ENCODE data around the gene MTOR. TPM values are rescaled to one million over a fixed set of nuclear protein-coding genes. Genes with fewer than 3 reads are reported as not detected.

MTOR gene
- total RNA-seq, 1 donor from 2014 or later: 82.4 TPM

DNA sequence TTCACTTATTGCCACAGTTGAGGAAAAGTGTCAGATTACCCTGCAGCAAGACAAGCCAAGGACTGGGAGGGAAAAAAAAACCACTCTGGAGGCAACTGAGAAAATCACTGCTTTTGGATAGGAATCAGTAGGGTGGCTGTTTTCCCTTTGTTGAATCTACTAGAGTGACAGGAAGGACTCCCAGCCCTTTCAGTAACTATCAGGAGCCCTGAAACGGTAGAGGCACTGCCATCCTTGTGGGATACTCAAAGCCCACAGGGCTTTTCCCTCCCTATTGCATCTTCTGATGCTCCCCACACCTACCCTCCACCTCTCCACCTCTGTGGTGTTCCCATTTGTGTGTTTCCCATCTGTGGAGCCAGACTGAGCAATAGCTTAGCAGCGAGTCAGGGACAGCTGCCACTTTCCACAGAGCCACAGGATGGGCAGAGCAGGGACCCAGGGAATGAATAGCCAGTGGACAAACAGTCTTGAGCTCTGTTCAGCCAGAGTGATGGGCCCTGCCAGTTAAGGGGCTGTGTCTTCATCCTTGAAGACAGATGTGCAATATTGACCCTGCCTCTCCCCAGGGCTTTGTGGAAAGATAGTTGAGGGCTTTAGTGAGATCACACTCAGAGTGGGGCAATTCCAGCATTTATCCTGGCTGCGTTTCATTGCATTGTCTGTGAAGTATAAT lies 24.5 kb upstream of the MTOR start:
- Mint-ChIP-seq H3K4me3 (ENCODE audit: unreplicated experiment) (peak overlapping the region; percentile 68), H3K27me3 (ENCODE audit: unreplicated experiment) (peaks cover 13% of the 10 kb centered on the region), H3K4me1 (ENCODE audit: low read depth, unreplicated experiment) (peaks cover 52% of the 10 kb centered on the region), H3K36me3 (ENCODE audit: unreplicated experiment) (no peaks in the 10 kb centered on the region), H3K9me3 (ENCODE audit: unreplicated experiment) (peaks cover 11% of the 10 kb centered on the region), H3K27ac (ENCODE audit: unreplicated experiment) (peak overlapping the region; percentile 99)
- TF ChIP-seq, protein P1, sequence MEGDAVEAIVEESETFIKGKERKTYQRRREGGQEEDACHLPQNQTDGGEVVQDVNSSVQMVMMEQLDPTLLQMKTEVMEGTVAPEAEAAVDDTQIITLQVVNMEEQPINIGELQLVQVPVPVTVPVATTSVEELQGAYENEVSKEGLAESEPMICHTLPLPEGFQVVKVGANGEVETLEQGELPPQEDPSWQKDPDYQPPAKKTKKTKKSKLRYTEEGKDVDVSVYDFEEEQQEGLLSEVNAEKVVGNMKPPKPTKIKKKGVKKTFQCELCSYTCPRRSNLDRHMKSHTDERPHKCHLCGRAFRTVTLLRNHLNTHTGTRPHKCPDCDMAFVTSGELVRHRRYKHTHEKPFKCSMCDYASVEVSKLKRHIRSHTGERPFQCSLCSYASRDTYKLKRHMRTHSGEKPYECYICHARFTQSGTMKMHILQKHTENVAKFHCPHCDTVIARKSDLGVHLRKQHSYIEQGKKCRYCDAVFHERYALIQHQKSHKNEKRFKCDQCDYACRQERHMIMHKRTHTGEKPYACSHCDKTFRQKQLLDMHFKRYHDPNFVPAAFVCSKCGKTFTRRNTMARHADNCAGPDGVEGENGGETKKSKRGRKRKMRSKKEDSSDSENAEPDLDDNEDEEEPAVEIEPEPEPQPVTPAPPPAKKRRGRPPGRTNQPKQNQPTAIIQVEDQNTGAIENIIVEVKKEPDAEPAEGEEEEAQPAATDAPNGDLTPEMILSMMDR (IDR thresholded peaks at IDR 0.05; ENCODE audit: partially characterized antibody, unreplicated experiment): no peak
- DNase-seq: peak; percentile 74

DNA sequence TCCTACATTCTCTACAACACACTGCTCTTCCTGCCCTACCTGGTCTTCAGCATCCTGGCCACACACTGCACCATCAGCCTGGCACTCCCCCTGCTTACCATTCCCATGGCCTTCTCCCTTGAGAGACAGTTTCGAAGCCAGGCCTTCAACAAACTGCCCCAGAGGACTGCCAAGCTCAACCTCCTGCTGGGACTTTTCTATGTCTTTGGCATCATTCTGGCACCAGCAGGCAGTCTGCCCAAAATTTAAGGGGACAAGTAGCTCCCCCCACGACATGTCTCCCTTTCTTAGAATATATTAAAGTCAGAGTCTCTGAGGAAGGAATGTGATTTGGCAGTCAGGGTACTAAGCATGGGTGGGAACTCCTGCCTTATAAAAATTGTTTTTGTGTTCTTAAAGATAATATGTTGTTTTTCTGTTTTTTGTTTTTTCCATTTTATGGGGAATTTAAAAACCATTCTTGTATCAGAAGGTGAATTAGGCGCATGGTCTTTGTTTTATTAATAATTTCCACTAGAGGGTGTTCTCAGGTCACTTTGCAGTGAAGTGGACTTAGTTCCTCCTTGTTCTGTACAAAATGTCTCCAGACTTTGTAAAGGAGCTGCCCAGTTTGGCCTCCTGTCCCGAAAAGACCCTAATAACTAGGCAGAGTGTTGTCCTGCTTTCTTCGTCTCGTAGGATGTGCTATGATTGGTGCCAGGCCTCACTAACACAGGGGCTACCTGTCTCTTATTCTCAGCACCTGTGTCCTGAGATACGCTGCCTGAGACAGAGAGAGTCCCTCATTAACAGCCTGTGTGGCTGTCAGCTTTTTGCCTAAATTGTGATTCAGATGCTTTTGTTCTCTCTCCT lies 23.8 kb upstream of the MTOR start:
- H3K4me3 Mint-ChIP-seq (ENCODE audit: unreplicated experiment): peak overlapping the region; percentile 68
- peaks cover 57% of the 10 kb centered on the region for H3K4me1 Mint-ChIP-seq (ENCODE audit: low read depth, unreplicated experiment)
- no peaks in the 10 kb centered on the region for H3K36me3 Mint-ChIP-seq (ENCODE audit: unreplicated experiment)
- TF ChIP-seq, protein P1 (IDR thresholded peaks at IDR 0.05; ENCODE audit: partially characterized antibody, unreplicated experiment): peak; percentile 62
- H3K9me3 Mint-ChIP-seq (ENCODE audit: unreplicated experiment): peaks cover 11% of the 10 kb centered on the region
- peak overlapping the region; percentile 99 for H3K27ac Mint-ChIP-seq (ENCODE audit: unreplicated experiment)
- H3K27me3 Mint-ChIP-seq (ENCODE audit: unreplicated experiment): peaks cover 13% of the 10 kb centered on the region
- no peak for DNase-seq

DNA sequence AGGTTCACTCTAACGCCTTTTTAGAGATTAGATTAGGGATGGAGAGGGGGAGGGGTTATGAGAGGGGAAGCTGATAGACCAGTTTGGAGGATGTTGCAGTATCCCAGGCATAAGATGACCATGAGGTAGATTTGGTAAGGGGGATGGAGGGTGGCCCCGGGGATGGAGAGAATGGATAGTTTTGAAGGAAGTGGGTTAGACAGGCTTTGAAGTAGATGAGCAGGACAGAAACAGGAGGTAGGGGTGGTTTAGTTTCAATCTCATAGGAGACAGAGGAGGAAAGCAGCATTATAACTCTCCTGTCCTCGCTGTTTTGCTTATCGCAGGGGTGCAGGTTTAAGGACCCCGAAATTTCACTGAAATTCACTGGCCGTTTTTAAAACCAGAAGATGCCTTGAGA lies 22.4 kb upstream of the MTOR start:
- peaks cover 63% of the 10 kb centered on the region for H3K4me1 Mint-ChIP-seq (ENCODE audit: low read depth, unreplicated experiment)
- H3K9me3 Mint-ChIP-seq (ENCODE audit: unreplicated experiment): peaks cover 11% of the 10 kb centered on the region
- H3K4me3 Mint-ChIP-seq (ENCODE audit: unreplicated experiment): peak overlapping the region; percentile 31
- TF ChIP-seq, protein P1 (IDR thresholded peaks at IDR 0.05; ENCODE audit: partially characterized antibody, unreplicated experiment): no peak
- H3K36me3 Mint-ChIP-seq (ENCODE audit: unreplicated experiment): peaks cover 3% of the 10 kb centered on the region
- peaks cover 13% of the 10 kb centered on the region for H3K27me3 Mint-ChIP-seq (ENCODE audit: unreplicated experiment)
- no peak for DNase-seq
- peak overlapping the region; percentile 62 for H3K27ac Mint-ChIP-seq (ENCODE audit: unreplicated experiment)

DNA sequence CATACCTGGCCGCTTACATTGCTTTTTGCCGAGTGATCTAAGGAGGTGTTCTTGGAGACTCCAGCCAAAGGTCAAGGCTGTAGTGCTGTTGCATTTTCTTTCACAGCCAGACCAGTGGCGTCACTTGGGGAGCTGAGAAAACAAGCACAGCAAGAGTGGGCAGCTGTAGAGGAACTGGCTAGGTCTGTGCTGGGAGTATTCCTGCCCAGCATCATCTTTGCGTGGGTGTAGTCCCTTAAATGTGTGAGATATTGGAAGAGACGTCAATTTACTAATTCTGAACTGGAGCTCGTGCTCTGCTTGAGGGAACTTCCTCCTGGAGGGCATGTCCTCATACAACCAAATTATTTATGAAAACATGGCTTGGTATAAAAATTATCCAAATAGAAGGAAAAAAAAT lies 20.8 kb upstream of the MTOR start:
- DNase-seq: no peak
- Mint-ChIP-seq H3K4me1 (ENCODE audit: low read depth, unreplicated experiment) (peaks cover 54% of the 10 kb centered on the region), H3K4me3 (ENCODE audit: unreplicated experiment) (no peak overlapping the region), H3K9me3 (ENCODE audit: unreplicated experiment) (peaks cover 3% of the 10 kb centered on the region), H3K36me3 (ENCODE audit: unreplicated experiment) (peaks cover 5% of the 10 kb centered on the region), H3K27ac (ENCODE audit: unreplicated experiment) (no peak overlapping the region), H3K27me3 (ENCODE audit: unreplicated experiment) (peaks cover 8% of the 10 kb centered on the region)
- TF ChIP-seq, protein P1 (IDR thresholded peaks at IDR 0.05; ENCODE audit: partially characterized antibody, unreplicated experiment): no peak
